Measurements from ENCODE around the gene SHOX.
"Not testable (repeated sequence)": the region's sequence is repeated elsewhere in the genome, so short reads cannot be mapped to it uniquely, and the experiment has no call there.

DNA sequence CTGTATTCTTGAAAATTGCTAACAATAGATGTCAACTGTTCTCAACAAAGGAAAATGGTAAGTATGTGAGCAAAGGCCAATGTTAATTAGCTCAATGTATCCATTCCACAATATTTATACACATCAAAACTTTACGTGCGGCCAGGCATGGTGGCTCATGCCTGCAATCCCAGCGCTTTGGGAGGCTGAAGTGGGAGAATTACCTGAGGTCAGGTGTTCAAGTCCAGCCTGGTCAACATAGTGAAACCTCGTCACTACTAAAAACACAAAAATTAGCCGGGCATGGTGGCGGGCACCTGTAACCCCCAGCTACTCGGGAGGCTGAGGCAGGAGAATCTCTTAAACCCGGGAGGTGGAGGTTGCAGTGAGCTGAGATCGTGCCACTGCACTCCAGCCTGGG, 27.6 kb upstream of the SHOX start:
- not testable (repeated sequence) for TF ChIP-seq EZH2 (IDR thresholded peaks at IDR 0.05; ENCODE audit: borderline replicate concordance, low read depth, low read length, severe bottlenecking)
- TF ChIP-seq, protein P1, sequence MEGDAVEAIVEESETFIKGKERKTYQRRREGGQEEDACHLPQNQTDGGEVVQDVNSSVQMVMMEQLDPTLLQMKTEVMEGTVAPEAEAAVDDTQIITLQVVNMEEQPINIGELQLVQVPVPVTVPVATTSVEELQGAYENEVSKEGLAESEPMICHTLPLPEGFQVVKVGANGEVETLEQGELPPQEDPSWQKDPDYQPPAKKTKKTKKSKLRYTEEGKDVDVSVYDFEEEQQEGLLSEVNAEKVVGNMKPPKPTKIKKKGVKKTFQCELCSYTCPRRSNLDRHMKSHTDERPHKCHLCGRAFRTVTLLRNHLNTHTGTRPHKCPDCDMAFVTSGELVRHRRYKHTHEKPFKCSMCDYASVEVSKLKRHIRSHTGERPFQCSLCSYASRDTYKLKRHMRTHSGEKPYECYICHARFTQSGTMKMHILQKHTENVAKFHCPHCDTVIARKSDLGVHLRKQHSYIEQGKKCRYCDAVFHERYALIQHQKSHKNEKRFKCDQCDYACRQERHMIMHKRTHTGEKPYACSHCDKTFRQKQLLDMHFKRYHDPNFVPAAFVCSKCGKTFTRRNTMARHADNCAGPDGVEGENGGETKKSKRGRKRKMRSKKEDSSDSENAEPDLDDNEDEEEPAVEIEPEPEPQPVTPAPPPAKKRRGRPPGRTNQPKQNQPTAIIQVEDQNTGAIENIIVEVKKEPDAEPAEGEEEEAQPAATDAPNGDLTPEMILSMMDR (IDR thresholded peaks at IDR 0.05; ENCODE audit: borderline replicate concordance, extremely low read depth, low read length, poor library complexity, severe bottlenecking), result not testable (repeated sequence)
